ENCODE data around the gene SLC25A39.

GRCh38 chr17:44272321-44272951, 52.2 kb downstream of the SLC25A39 start:
- TF ChIP-seq GATA2 (IDR thresholded peaks at IDR 0.05; ENCODE audit: low read depth, low read length) (no peak), GATA3 (IDR thresholded peaks at IDR 0.05; ENCODE audit: low read depth, low read length) (no peak)

Data from SH-SY5Y (cell line).